HG03066 (cell line): ENCODE measurements around the gene PCDHGB7.
"Not testable (repeated sequence)": the region's sequence is repeated elsewhere in the genome, so short reads cannot be mapped to it uniquely, and the experiment has no call there.

ENCODE experiments used
- ATAC-seq: cut with Tn5 transposase; IDR thresholded peaks from one replicate; pipeline ENCODE4 v1.9.1; 2021; ENCODE audit warnings: low read depth; ENCODE audit not compliant: unreplicated experiment

PCDHGB7 gene

GRCh38 chr5:141394401-141395187, 22.9 kb upstream of the PCDHGB7 start:
- ATAC-seq, result not testable (repeated sequence)

- ATAC-seq, result peak; percentile 72
These were observed 19.5 kb upstream of the PCDHGB7 start, which contains the start of gene PCDHGB5 for GRCh38 chr5:141397756-141398551. Gene PCDHGB5 (plus strand): TSS chr5:141397947. CDS start chr5:141398128, 181 bp downstream.

DNA sequence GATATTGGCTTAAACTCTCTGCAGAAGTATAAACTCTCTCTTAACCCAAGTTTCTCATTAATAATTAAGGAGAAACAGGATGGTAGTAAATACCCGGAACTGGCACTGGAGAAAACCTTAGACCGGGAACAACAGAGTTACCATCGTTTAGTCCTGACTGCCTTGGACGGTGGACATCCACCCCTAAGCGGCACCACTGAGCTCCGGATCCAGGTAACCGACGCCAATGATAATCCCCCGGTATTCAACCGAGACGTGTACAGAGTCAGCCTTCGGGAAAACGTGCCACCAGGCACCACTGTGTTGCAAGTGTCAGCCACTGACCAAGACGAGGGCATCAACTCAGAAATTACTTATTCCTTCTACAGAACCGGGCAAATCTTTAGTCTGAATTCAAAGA, 18.9 kb upstream of the PCDHGB7 start:
- ATAC-seq, result no peak

DNA sequence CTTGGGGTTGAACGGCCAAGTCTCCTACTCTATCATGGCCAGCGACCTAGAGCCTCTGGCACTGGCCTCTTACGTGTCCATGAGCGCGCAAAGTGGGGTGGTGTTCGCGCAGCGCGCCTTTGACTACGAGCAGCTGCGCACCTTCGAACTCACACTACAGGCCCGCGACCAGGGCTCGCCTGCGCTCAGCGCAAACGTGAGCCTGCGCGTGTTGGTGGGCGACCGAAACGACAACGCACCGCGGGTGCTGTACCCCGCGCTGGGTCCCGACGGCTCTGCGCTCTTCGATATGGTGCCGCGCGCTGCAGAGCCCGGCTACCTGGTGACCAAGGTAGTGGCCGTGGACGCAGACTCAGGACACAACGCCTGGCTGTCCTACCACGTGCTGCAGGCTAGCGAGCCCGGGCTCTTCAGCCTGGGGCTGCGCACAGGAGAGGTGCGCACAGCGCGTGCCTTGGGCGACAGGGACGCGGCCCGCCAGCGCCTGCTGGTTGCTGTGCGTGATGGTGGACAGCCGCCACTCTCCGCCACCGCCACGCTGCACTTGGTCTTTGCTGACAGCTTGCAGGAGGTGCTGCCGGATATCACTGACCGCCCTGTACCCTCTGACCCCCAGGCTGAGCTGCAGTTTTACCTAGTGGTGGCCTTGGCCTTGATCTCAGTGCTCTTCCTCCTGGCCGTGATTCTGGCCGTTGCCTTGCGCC, 17.8 kb upstream of the PCDHGB7 start:
- ATAC-seq, result no peak

DNA sequence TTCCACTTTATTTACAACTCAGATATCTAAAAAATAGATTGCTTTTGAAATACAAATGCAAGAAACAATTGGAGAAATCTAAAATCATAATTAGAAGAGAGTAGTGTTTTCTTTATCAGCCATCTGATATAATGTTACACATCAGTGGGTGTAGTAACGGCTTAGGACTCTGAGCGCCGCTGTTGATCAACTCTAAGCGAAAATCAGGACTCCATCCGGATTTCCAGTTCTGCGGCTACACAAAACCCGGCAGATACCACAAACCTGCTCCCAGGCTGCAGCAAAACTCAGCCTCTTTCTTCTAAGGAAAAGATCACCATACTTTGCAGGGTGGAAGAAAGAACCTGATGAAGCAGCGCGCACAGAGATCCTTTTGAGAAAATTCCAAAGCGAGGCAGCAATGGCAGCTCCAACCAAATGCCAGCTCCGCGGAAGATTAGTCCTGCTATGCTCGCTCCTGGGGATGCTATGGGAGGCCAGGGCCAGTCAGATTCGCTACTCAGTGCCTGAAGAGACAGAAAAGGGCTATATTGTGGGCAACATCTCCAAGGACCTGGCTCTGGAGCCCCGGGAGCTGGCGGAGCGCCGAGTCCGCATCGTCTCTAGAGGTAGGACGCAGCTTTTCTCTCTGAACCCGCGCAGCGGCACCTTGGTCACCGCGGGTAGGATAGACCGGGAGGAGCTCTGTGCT, 14.8 kb upstream of the PCDHGB7 start, which contains the start of gene PCDHGA9:
PCDHGA9 (plus strand) TSS at position 226 of the 691 bp plus-strand sequence; CDS start at position 401, 175 bp downstream.
- no peak for ATAC-seq

GRCh38 chr5:141403387-141403786, 14.1 kb upstream of the PCDHGB7 start:
- ATAC-seq, result no peak

DNA sequence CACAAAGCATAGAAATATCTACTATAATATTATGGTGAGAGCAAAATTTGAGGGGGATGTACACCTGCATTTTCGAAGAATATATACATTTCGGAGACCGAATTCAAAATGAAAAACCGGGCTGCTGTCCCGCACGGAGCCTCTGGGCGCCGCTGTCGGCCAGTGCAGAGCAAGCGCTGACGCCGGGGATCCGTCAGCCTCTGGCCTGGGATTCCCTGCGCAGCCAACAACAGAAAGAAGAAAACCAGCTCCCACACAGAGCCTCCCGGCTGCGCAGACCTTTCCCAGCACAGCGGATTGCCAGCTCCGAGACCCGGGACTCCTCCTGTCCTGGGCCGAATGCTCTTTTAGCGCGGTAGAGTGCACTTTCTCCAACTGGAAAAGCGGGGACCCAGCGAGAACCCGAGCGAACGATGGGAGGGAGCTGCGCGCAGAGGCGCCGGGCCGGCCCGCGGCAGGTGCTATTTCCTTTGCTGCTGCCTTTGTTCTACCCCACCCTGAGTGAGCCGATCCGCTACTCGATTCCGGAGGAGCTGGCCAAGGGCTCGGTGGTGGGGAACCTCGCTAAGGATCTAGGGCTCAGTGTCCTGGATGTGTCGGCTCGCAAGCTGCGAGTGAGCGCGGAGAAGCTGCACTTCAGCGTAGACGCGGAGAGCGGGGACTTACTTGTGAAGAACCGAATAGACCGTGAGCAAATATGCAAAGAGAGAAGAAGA, 9.5 kb upstream of the PCDHGB7 start, which contains the start of gene PCDHGB6:
PCDHGB6 (plus strand) TSS at position 232 of the 716 bp plus-strand sequence; CDS start at position 414, 182 bp downstream.
- ATAC-seq, result not testable (repeated sequence)

- ATAC-seq, result no peak
These were observed 7.7 kb upstream of the PCDHGB7 start for GRCh38 chr5:141409598-141410306.

DNA sequence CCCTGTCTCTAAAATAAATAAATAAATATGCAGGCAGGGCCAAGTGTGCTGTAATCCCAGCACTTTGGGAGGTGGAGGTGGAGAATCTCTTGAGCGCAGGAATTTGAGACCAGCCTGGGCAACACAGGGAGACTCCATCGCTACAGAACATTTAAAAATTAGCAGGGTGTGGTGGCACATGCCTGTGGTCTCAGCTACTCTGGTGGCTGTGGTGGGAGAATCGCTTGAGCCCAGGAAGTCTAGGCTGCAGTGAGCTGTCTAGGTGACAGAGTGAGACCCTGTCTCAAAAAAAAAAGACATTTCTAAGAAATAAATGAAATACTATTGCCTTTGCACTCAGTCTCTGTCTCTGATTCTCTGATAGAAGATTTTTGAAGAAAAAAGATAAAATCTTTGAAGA, 5.9 kb upstream of the PCDHGB7 start:
- no peak for ATAC-seq

DNA sequence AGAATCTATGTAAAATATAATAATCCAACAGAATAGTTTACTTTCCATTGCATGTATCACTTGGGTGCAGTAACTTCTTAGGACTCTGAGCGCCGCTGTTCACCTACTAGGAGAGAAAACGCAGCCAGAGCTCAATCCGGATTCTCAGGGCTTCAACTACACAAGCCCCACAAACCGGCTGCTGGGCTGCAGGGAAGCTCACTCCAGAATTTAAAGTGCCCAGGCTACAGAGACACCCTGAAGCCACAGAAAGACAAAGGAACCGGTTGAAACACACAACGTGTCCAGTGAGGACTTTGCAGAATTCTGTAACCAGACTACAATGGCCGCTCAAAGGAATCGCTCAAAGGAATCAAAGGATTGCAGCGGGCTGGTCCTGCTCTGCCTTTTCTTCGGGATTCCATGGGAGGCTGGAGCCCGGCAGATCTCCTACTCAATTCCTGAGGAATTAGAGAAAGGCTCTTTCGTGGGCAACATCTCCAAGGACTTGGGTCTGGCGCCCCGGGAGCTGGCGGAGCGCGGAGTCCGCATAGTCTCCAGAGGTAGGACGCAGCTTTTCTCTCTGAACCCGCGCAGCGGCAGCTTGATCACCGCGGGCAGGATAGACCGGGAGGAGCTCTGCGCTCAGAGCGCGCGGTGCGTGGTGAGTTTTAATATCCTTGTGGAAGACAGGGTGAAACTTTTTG, 4.5 kb upstream of the PCDHGB7 start, which contains the start of gene PCDHGA10:
PCDHGA10 (plus strand) TSS at position 134 of the 686 bp plus-strand sequence; CDS start at position 323, 189 bp downstream.
- ATAC-seq, result peak; percentile 82

GRCh38 chr5:141413540-141414069, 3.9 kb upstream of the PCDHGB7 start:
- no peak for ATAC-seq

GRCh38 chr5:141414548-141415274, 2.8 kb upstream of the PCDHGB7 start:
- ATAC-seq, result not testable (repeated sequence)

DNA sequence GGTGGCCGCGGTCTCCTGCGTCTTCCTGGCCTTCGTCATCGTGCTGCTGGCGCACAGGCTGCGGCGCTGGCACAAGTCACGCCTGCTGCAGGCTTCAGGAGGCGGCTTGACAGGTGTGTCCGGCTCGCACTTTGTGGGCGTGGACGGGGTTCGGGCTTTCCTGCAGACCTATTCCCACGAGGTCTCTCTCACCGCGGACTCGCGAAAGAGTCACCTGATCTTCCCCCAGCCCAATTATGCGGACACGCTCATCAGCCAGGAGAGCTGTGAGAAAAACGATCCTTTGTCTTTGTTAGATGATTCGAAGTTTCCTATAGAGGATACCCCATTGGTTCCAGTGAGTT, 2.2 kb upstream of the PCDHGB7 start:
- not testable (repeated sequence) for ATAC-seq

- ATAC-seq, result no peak
These were observed 1.8 kb downstream of the PCDHGB7 start for GRCh38 chr5:141419074-141419880.

DNA sequence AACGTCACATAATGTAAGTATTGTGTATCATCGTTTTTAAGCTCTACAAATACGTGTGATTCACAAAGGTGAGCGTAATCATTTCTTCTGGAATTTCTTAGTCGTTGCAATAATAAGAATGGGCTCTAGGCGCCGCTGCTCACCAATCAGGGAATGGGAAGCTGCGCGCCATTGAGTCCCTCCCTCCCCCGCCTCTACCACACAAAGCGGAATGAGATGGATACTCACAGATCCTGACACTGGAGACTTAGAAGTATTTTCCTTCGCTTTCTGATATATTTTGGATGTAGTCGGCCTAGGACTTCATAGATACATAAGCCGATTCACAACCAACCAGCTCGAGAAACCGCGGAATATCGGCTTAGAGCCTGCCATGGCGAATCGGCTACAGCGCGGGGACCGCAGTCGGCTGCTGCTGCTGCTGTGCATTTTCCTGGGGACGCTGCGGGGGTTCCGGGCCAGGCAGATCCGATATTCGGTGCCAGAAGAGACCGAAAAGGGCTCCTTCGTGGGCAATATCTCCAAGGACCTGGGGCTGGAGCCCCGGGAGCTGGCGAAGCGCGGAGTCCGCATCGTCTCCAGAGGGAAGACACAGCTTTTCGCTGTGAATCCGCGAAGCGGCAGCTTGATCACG, 3.5 kb downstream of the PCDHGB7 start, which contains the start of gene PCDHGA11:
PCDHGA11 (plus strand) TSS at position 197 of the 634 bp plus-strand sequence; CDS start at position 374, 177 bp downstream.
- no peak for ATAC-seq

DNA sequence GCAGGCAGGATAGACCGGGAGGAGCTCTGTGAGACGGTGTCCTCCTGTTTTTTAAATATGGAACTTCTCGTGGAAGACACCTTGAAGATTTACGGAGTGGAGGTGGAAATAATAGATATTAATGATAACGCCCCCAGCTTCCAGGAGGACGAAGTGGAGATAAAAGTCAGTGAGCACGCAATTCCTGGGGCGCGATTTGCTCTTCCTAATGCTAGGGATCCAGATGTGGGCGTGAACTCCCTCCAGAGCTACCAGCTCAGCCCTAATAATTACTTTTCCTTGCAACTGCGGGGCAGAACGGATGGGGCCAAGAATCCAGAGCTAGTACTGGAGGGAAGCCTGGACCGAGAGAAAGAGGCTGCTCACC, 4.0 kb downstream of the PCDHGB7 start:
- ATAC-seq, result no peak
